Astrocyte of the cerebellum (primary cell): Measurements from ENCODE around the gene AATF.

Experiments
- DNase-seq: peaks from one replicate; pipeline ENCODE4 v3.0.0-alpha.2; 2011; ENCODE audit warnings: low read depth
- H3K4me3 ChIP-seq: 2 replicates; pipeline ENCODE4 v1.5.1; 2011; ENCODE audit warnings: mild to moderate bottlenecking, low read depth, low read length, moderate library complexity
- in situ Hi-C: cut with HindIII; loops from 2 replicates; pipeline ENCODE4 v1.10.0; 2017; ENCODE audit warnings: low sequenced_read_pairs
- TF ChIP-seq, protein P1 (sequence below): IDR thresholded peaks from 2 replicates; pipeline ENCODE4 v1.5.1; 2012; ENCODE audit warnings: low read length, low read depth, moderate library complexity, mild to moderate bottlenecking; ENCODE audit errors: missing control alignments

AATF gene

DNA sequence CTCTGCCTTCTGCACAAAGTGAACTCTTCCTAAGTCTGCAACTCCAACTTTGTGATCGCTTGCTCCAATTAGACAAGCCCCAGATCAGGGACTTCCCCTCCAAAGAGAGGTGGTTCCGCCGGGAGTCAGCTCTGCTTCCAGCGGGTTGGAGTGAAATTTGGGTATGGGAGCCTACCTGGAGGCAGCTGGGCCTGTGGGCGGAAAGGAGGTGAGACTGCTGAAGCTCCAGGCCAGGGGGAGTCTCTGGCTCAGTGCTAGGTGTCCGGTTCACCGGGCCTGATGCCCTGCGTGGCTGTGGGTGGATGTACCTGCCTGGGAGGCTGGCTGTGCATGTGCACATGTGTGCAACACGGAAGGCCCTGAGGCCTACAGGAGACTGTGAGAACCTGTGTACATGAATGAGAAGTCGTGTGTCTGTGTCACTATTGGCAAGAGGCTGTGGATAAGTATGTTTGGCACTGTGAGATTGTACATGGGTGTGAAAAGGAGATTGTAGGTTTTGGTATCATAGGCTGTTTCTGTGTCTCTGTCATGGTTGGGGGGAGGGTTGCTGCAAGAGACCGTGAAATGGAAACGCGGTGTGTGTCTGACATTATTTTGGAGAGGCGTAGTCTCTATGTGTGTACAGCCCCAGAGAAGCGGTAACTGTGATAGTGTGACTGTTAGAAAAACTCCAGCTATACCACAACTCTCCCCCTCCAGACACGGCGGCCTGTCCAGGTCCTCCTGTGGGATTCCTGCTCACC is 7.3 kb upstream of the AATF start:
- TF ChIP-seq, protein P1, sequence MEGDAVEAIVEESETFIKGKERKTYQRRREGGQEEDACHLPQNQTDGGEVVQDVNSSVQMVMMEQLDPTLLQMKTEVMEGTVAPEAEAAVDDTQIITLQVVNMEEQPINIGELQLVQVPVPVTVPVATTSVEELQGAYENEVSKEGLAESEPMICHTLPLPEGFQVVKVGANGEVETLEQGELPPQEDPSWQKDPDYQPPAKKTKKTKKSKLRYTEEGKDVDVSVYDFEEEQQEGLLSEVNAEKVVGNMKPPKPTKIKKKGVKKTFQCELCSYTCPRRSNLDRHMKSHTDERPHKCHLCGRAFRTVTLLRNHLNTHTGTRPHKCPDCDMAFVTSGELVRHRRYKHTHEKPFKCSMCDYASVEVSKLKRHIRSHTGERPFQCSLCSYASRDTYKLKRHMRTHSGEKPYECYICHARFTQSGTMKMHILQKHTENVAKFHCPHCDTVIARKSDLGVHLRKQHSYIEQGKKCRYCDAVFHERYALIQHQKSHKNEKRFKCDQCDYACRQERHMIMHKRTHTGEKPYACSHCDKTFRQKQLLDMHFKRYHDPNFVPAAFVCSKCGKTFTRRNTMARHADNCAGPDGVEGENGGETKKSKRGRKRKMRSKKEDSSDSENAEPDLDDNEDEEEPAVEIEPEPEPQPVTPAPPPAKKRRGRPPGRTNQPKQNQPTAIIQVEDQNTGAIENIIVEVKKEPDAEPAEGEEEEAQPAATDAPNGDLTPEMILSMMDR, result no peak
- in situ Hi-C loops, result no loop called here
- DNase-seq, result no peak
- H3K4me3 ChIP-seq, result no peak overlapping the region

- TF ChIP-seq, protein P1, result no peak
- in situ Hi-C loops, result no loop called here
- no peak for DNase-seq
- no peak overlapping the region for H3K4me3 ChIP-seq
These were observed 6.6 kb upstream of the AATF start for GRCh38 chr17:36942019-36942599.

GRCh38 chr17:36942631-36943125 is 6.1 kb upstream of the AATF start:
- TF ChIP-seq, protein P1, result no peak
- in situ Hi-C loops, result no loop called here
- H3K4me3 ChIP-seq, result no peak overlapping the region
- DNase-seq, result no peak

GRCh38 chr17:36943250-36944191 is 5.2 kb upstream of the AATF start:
- in situ Hi-C loops, result no loop called here
- TF ChIP-seq, protein P1, result no peak
- no peak overlapping the region for H3K4me3 ChIP-seq
- DNase-seq, result no peak

GRCh38 chr17:36944553-36944952 is 4.2 kb upstream of the AATF start:
- no peak overlapping the region for H3K4me3 ChIP-seq
- in situ Hi-C loops, result no loop called here
- TF ChIP-seq, protein P1, result no peak
- DNase-seq, result no peak

- DNase-seq, result no peak
- TF ChIP-seq, protein P1, result no peak
- in situ Hi-C loops, result no loop called here
- H3K4me3 ChIP-seq, result no peak overlapping the region
These were observed 3.6 kb upstream of the AATF start for GRCh38 chr17:36945140-36945539.
